Mesendoderm (in vitro differentiated cells): Measurements from ENCODE around the gene MARK3.

ENCODE experiments used
- DNase-seq: peaks from one replicate; pipeline ENCODE4 v3.0.0; 2013
- H2AK5ac ChIP-seq: 2 replicates; pipeline ENCODE4 v1.6.1; 2013; ENCODE audit warnings: low read length, inconsistent platforms
- H2BK120ac ChIP-seq: 2 replicates; pipeline ENCODE4 v1.6.1; 2013; ENCODE audit warnings: low read depth, mild to moderate bottlenecking, low read length, moderate library complexity, mixed read lengths
- H2BK15ac ChIP-seq: replicated peaks from 2 replicates; pipeline ENCODE4 v1.6.1; 2013; ENCODE audit warnings: low read depth, mild to moderate bottlenecking, moderate library complexity
- H2BK5ac ChIP-seq: 2 replicates; pipeline ENCODE4 v1.6.1; 2013; ENCODE audit warnings: low read length, inconsistent platforms
- H3K18ac ChIP-seq: 2 replicates; pipeline ENCODE4 v1.6.1; 2013; ENCODE audit warnings: mild to moderate bottlenecking, low read length, mixed read lengths
- H3K23ac ChIP-seq: one replicate; pipeline ENCODE4 v1.6.1; 2013; ENCODE audit warnings: low read length
- H3K27ac ChIP-seq: 2 replicates; pipeline ENCODE4 v1.5.1; 2013; ENCODE audit warnings: low read depth, mild to moderate bottlenecking, inconsistent platforms, low read length, moderate library complexity
- H3K27me3 ChIP-seq: 2 replicates; pipeline ENCODE4 v1.6.1; 2013; ENCODE audit warnings: low read length, control low read depth, mild to moderate bottlenecking, inconsistent platforms; ENCODE audit not compliant: insufficient read depth, poor library complexity
- H3K36me3 ChIP-seq: 2 replicates; pipeline ENCODE4 v1.6.1; 2013; ENCODE audit warnings: low read length, inconsistent platforms; ENCODE audit not compliant: control insufficient read depth, insufficient read depth
- H3K4ac ChIP-seq: one replicate; pipeline ENCODE4 v1.6.1; 2013; ENCODE audit warnings: low read depth, mild to moderate bottlenecking, low read length, moderate library complexity
- H3K4me1 ChIP-seq: 2 replicates; pipeline ENCODE4 v1.6.1; 2013; ENCODE audit warnings: low read depth, low read length, inconsistent platforms; ENCODE audit not compliant: control insufficient read depth
- H3K4me2 ChIP-seq: 2 replicates; pipeline ENCODE4 v1.6.1; 2013; ENCODE audit warnings: low read length
- H3K4me3 ChIP-seq: 2 replicates; pipeline ENCODE4 v1.5.1; 2013; ENCODE audit warnings: mild to moderate bottlenecking, low read length
- H3K56ac ChIP-seq: one replicate; pipeline ENCODE4 v1.6.1; 2013; ENCODE audit warnings: low read length
- H3K79me1 ChIP-seq: 2 replicates; pipeline ENCODE4 v1.6.1; 2013; ENCODE audit warnings: low read length, inconsistent platforms
- H3K79me2 ChIP-seq: 2 replicates; pipeline ENCODE4 v1.6.1; 2013; ENCODE audit warnings: mild to moderate bottlenecking, low read length; ENCODE audit not compliant: control insufficient read depth, insufficient read depth
- H3K9ac ChIP-seq: 2 replicates; pipeline ENCODE4 v1.6.1; 2013; ENCODE audit warnings: low read length, inconsistent platforms
- H4K5ac ChIP-seq: one replicate; pipeline ENCODE4 v1.6.1; 2013; ENCODE audit warnings: low read length
- H4K8ac ChIP-seq: one replicate; pipeline ENCODE4 v1.6.1; 2013; ENCODE audit warnings: low read depth, mild to moderate bottlenecking, control low read depth, low read length, moderate library complexity
- WGBS: extraction: QIAGEN DNeasy Blood & Tissue Kit; methylation state at CpG from one replicate; pipeline ENCODE4 v1.1.7; 2013; ENCODE audit warnings: low lambda C conversion rate, missing lambda C conversion rate; ENCODE audit not compliant: insufficient coverage; ENCODE audit errors: extremely low coverage; 5-methylcytosine and 5-hydroxymethylcytosine counted together

Gene MARK3

DNA sequence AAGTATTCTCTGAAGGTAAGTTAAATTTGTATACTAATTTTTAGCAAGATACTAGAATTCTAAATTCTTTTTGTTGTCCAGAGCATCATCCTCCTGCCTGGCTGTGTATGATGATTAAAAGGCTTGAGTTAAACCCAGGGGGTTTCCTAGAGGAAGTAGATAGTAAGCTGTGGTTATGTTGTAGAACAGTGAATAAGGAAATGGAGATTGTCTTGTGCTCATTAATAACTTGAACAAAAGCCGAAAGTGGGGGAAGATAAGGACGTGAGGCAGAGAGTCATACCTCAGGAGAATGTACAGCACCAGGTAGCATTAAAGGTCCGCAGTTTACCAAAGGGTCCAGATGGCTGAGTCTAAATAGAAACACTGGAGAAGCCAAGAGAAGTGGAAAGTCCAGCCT lies 95.4 kb downstream of the MARK3 start:
- WGBS: no CpG with 5 or more reads among the region's 3 CpGs
- Histone ChIP-seq H2BK120ac (no peak overlapping the region), H3K4me1 (no peaks in the 10 kb centered on the region), H3K18ac (no peak overlapping the region), H2BK15ac (no peak overlapping the region), H3K27ac (no peak overlapping the region), H3K79me1 (no peaks in the 10 kb centered on the region), H3K79me2 (no peaks in the 10 kb centered on the region), H3K56ac (no peak overlapping the region), H3K4me3 (no peak overlapping the region), H3K9ac (no peak overlapping the region), H3K27me3 (no peaks in the 10 kb centered on the region), H2AK5ac (no peak overlapping the region), H3K4me2 (no peak overlapping the region), H3K36me3 (peaks cover 4% of the 10 kb centered on the region), H2BK5ac (no peak overlapping the region), H4K5ac (no peak overlapping the region), H4K8ac (no peak overlapping the region), H3K23ac (no peak overlapping the region), H3K4ac (no peak overlapping the region)
- DNase-seq: no peak

DNA sequence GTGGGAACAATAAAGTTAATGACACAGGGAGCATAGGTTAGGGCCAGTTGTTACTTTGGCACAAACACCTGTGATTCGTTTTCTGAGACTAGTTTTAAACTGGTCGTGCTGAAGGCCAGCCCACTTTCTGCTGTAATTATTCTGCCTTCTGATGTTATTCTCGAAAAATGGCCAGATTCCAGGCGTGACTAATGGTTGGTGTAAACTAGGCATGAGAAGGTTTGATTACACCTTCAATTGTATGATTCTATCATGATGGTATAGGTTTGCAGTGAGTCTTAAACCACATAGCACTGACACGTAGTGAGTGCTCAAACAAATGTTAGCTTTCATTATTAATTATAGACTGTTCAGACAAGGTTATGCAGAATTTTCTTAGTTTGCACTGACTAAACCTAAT lies 98.4 kb downstream of the MARK3 start:
- Histone ChIP-seq H3K9ac (no peak overlapping the region), H2AK5ac (no peak overlapping the region), H3K36me3 (peaks cover 1% of the 10 kb centered on the region), H3K18ac (no peak overlapping the region), H3K27me3 (no peaks in the 10 kb centered on the region), H4K5ac (no peak overlapping the region), H3K4me2 (no peak overlapping the region), H2BK120ac (no peak overlapping the region), H3K4me3 (no peak overlapping the region), H4K8ac (no peak overlapping the region), H3K79me2 (no peaks in the 10 kb centered on the region), H2BK15ac (no peak overlapping the region), H3K79me1 (no peaks in the 10 kb centered on the region), H3K4ac (no peak overlapping the region), H3K23ac (no peak overlapping the region), H3K27ac (no peak overlapping the region), H2BK5ac (no peak overlapping the region), H3K4me1 (no peaks in the 10 kb centered on the region), H3K56ac (no peak overlapping the region)
- no CpG with 5 or more reads among the region's 5 CpGs for WGBS
- DNase-seq: no peak

GRCh38 chr14:103485504-103485903 lies 100.3 kb downstream of the MARK3 start:
- no peak overlapping the region for H2BK120ac ChIP-seq
- no peak overlapping the region for H2AK5ac ChIP-seq
- H3K27me3 ChIP-seq: no peaks in the 10 kb centered on the region
- no peaks in the 10 kb centered on the region for H3K79me2 ChIP-seq
- H3K18ac ChIP-seq: no peak overlapping the region
- H3K9ac ChIP-seq: no peak overlapping the region
- no peak overlapping the region for H3K56ac ChIP-seq
- no peak overlapping the region for H3K4me3 ChIP-seq
- H3K27ac ChIP-seq: no peak overlapping the region
- no peaks in the 10 kb centered on the region for H3K79me1 ChIP-seq
- no peak for DNase-seq
- no peak overlapping the region for H3K4me2 ChIP-seq
- no peaks in the 10 kb centered on the region for H3K4me1 ChIP-seq
- H4K8ac ChIP-seq: no peak overlapping the region
- H2BK5ac ChIP-seq: no peak overlapping the region
- H3K36me3 ChIP-seq: peaks cover 1% of the 10 kb centered on the region
- H3K23ac ChIP-seq: no peak overlapping the region
- no CpG with 5 or more reads among the region's 2 CpGs for WGBS
- H2BK15ac ChIP-seq: no peak overlapping the region
- H3K4ac ChIP-seq: no peak overlapping the region
- H4K5ac ChIP-seq: no peak overlapping the region

DNA sequence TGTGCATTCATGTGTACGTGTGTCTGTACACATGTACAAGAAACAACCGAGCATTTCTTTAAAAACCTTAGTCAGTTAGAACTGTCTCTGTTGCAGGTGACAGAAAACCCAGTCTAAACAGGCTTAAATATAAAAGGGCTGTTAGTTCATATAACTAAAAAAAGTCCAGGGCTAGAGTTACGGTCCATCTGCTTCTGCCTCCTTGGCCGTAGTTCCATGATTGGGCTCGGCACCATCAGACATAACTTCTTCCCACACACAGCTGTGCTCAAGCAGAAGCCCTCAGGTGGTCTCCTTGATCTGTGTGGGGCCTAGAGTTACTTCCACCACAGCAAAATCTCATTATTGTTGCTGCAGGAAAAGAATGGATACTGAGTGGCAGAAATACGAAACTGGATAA lies 102.9 kb downstream of the MARK3 start:
- no peak overlapping the region for H2BK5ac ChIP-seq
- H3K27ac ChIP-seq: no peak overlapping the region
- no peaks in the 10 kb centered on the region for H3K4me1 ChIP-seq
- no peak overlapping the region for H3K4ac ChIP-seq
- no peak overlapping the region for H4K5ac ChIP-seq
- no peak overlapping the region for H3K4me2 ChIP-seq
- DNase-seq: no peak
- H3K79me2 ChIP-seq: no peaks in the 10 kb centered on the region
- H3K56ac ChIP-seq: no peak overlapping the region
- no peaks in the 10 kb centered on the region for H3K79me1 ChIP-seq
- H3K36me3 ChIP-seq: peaks cover 2% of the 10 kb centered on the region
- no peak overlapping the region for H3K9ac ChIP-seq
- no peaks in the 10 kb centered on the region for H3K27me3 ChIP-seq
- WGBS: no CpG with 5 or more reads among the region's 6 CpGs
- no peak overlapping the region for H3K18ac ChIP-seq
- H3K23ac ChIP-seq: no peak overlapping the region
- H2BK15ac ChIP-seq: no peak overlapping the region
- H2AK5ac ChIP-seq: no peak overlapping the region
- no peak overlapping the region for H4K8ac ChIP-seq
- no peak overlapping the region for H3K4me3 ChIP-seq
- H2BK120ac ChIP-seq: no peak overlapping the region

GRCh38 chr14:103488960-103489359 lies 103.7 kb downstream of the MARK3 start:
- peaks cover 4% of the 10 kb centered on the region for H3K36me3 ChIP-seq
- H2BK120ac ChIP-seq: no peak overlapping the region
- H2BK5ac ChIP-seq: no peak overlapping the region
- no peak for DNase-seq
- no peaks in the 10 kb centered on the region for H3K4me1 ChIP-seq
- H2AK5ac ChIP-seq: no peak overlapping the region
- no peak overlapping the region for H4K8ac ChIP-seq
- H3K23ac ChIP-seq: no peak overlapping the region
- no peak overlapping the region for H3K4me2 ChIP-seq
- no peak overlapping the region for H3K27ac ChIP-seq
- no CpG with 5 or more reads among the region's 2 CpGs for WGBS
- H2BK15ac ChIP-seq: no peak overlapping the region
- no peaks in the 10 kb centered on the region for H3K79me2 ChIP-seq
- H3K27me3 ChIP-seq: no peaks in the 10 kb centered on the region
- no peak overlapping the region for H3K56ac ChIP-seq
- H3K9ac ChIP-seq: no peak overlapping the region
- H3K18ac ChIP-seq: no peak overlapping the region
- H3K4me3 ChIP-seq: no peak overlapping the region
- no peak overlapping the region for H4K5ac ChIP-seq
- H3K79me1 ChIP-seq: no peaks in the 10 kb centered on the region
- no peak overlapping the region for H3K4ac ChIP-seq

DNA sequence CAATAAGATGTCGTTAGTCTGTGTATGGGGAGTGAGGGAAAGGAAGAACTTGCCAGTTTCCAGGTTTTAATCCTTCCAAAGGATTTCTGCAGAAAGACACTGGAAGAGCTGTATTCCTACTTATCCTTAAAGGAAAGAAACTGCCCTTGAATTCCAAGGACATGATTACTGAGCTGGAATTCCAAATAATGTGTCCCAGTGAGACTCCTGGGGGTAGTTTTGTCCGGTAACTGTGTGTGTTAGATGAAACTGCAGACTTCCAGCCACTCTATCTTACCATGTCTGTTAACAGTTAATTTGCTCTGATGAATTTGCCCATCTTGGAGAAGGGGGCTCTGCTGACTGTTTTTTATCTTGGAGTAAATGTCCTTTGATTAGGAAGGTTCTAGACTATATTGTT lies 104.4 kb downstream of the MARK3 start:
- no peak overlapping the region for H3K18ac ChIP-seq

More for the DNA sequence above, 104.4 kb downstream of the MARK3 start:
- H3K4me3 ChIP-seq: no peak overlapping the region
- no CpG with 5 or more reads among the region's 2 CpGs for WGBS
- H3K23ac ChIP-seq: no peak overlapping the region
- no peak overlapping the region for H3K4me2 ChIP-seq
- H2BK5ac ChIP-seq: no peak overlapping the region
- no peak overlapping the region for H3K9ac ChIP-seq
- no peak overlapping the region for H4K8ac ChIP-seq
- no peak overlapping the region for H3K56ac ChIP-seq
- no peak overlapping the region for H3K4ac ChIP-seq
- H3K79me1 ChIP-seq: no peaks in the 10 kb centered on the region
- H3K79me2 ChIP-seq: no peaks in the 10 kb centered on the region
- H2BK15ac ChIP-seq: no peak overlapping the region
- H2BK120ac ChIP-seq: no peak overlapping the region
- no peak overlapping the region for H2AK5ac ChIP-seq
- H3K4me1 ChIP-seq: no peaks in the 10 kb centered on the region
- peaks cover 4% of the 10 kb centered on the region for H3K36me3 ChIP-seq
- H3K27ac ChIP-seq: no peak overlapping the region
- no peaks in the 10 kb centered on the region for H3K27me3 ChIP-seq
- DNase-seq: no peak
- H4K5ac ChIP-seq: no peak overlapping the region
